GM18526 (cell line): ENCODE data around the gene CHRM5.

Experiments used
- POLR2A ChIP-seq: IDR thresholded peaks from 3 replicates; pipeline ENCODE4 v1.6.1; 2011; ENCODE audit not compliant: insufficient read length; ENCODE audit errors: extremely low read depth

Gene CHRM5

GRCh38 chr15:33971811-33972210, 3.5 kb downstream of the CHRM5 start:
- TF ChIP-seq POLR2A, result no peak

DNA sequence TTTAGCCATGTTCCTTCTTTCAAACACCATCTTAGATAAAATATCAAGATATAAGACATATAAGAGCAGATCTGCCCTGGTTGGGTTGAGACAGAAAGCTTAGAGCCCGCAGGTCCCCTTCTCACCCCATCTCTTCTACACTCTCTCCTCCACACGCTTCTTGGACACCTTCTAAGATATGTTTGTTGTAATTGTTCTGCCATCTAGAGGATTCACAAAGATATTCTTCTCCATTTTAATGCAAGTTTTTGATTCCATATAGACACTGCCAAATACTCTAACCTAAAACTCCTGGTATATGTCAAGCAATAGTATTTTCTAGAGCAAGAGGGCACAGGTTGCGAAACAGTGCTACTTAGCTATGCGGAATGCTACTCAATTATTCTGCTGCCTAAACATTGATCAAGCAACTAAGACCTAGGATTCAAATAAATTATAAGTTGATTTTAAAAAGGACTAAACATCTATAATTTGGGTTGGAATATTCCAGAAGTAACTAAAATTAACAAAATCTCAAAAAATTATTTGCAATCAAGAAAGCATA, 6.8 kb downstream of the CHRM5 start:
- no peak for TF ChIP-seq POLR2A

DNA sequence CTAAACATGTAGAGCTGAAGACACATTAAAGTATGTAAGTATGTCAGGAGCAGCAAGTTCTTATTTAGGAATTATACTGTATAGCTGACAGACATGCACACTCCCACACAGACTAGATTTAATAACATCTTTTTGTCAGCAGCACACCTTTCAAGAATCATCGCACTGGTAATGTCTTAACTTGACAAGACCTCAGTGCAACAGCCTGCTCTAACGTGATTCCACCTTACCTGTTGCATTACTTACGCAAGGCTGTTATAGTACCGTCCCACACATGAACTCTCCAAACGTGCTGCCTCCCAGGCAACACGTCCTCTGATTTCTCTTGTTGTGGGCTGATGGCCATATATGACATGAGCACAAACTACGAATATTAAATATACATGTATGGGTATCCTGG, 11.9 kb downstream of the CHRM5 start:
- no peak for TF ChIP-seq POLR2A

- no peak for TF ChIP-seq POLR2A
These were observed 14.2 kb downstream of the CHRM5 start for GRCh38 chr15:33982516-33982915.

GRCh38 chr15:33985287-33985686, 17.0 kb downstream of the CHRM5 start:
- no peak for TF ChIP-seq POLR2A

DNA sequence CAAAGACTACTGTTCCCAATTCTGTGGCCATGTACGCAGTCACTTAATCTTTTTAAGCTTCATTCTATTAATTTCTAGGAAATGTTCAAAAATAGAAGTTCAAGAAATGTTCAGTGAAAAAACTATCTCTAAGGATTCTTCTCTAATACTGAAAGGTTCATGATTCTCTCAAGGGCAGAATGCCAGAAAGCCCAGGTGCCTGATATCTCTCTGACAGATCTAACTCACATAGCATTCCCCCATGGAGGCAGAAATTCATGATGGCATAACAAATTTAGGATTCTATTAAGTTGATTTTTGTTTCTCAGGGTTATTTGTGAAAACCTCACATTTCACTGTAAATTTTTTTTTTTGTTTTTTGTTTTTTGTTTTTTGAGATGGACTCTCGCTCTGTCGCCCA, 17.5 kb downstream of the CHRM5 start:
- no peak for TF ChIP-seq POLR2A

DNA sequence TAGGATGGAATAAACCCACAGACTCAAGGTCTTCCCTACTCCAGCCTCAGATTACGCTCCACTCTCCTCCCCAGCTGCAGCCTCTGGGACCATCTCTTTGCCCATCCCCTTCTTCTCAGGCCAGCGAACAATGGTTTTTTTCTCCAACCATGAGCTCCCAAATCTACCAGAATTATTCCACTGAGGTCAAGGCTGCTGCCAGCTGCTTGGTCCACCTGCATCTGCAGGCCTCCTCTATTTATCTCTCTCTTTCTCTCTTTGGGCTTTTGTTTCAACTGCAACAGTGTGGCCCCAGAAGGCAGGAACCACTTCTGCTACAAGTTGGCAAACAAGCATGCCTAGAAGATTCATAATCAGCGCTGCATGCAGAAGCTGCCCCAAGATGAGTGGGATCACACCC, 19.1 kb downstream of the CHRM5 start:
- no peak for TF ChIP-seq POLR2A

DNA sequence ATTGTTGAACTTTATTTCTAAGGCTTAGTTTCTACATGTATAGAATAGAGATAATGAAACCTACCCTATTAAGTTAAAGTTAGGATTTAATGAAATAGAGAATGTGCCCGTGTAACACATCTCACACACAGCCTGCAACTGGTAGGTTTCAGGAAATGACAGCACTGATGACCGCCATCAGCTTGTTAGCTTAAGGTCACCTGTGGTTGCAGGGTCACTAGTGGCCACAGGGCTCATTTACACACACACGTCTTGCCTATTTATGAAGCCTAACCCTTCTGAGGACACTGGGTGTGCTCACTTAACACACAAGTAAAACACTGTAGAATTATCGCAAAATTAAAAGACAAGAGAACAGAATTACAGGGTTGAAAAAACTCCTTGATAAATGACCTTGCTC, 20.1 kb downstream of the CHRM5 start:
- no peak for TF ChIP-seq POLR2A

- TF ChIP-seq POLR2A, result no peak
These were observed 25.8 kb downstream of the CHRM5 start for GRCh38 chr15:33994005-33994615.

DNA sequence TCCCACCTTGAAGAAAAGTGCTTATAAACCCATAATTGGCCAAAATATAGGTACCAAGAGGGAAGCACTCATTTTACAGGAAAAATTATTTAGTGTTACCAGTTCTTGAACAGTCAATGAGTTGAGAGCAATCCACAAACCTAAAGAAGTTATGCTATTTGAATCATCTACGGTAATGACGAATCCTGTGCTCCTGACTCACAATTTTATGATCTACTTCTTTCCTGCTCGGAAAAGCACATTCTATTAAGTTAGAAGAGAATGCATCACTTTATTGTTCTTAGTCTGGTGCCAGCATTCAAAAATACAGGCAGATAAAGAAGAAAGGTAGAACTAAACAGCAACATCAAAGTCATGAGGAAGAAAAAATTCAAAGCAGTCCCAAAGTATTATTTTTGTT, 33.2 kb downstream of the CHRM5 start:
- TF ChIP-seq POLR2A, result no peak

GRCh38 chr15:34006381-34006780, 38.1 kb downstream of the CHRM5 start:
- no peak for TF ChIP-seq POLR2A

- no peak for TF ChIP-seq POLR2A
These were observed 41.4 kb downstream of the CHRM5 start for GRCh38 chr15:34009656-34010055.

DNA sequence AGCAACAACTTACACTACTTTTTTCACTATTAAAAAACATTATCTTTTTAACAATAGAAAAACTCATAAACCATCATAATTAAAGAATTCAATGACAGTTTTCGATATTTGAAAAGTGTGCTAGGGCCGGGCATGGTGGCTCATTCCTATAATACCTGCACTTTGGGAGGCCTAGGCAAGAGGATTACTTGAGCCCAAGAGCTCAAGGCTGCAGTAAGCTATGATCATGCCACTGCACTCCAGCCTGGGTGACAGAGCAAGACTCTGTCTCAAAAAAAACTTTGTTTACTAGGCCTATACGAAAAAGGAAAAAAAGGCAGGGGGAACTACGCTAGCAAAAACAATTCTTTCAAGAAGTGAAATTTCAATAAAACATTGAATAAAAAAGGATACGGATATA, 42.6 kb downstream of the CHRM5 start:
- TF ChIP-seq POLR2A, result no peak

DNA sequence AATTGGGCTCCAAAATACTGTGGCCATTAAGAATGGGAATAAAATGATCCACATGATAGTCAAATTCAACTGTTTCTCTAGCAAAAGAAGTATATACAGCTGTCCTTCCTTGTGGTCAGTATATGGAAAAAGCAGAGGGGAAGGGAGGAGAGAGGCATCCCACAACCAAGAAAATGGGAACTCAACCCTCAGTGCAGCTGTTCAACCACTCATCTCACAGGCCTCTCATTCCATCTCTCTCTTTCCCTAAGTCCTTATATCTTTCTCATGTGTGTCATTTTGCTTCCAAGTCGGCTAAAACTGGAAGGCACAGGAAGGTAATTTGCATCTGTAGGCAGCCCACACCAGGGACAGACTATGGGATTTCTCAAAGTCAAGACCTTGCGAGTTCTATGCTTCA, 43.2 kb downstream of the CHRM5 start:
- no peak for TF ChIP-seq POLR2A

GRCh38 chr15:34012461-34013028, 44.2 kb downstream of the CHRM5 start:
- TF ChIP-seq POLR2A, result no peak

- no peak for TF ChIP-seq POLR2A
These were observed 45.4 kb downstream of the CHRM5 start for GRCh38 chr15:34013746-34014145.

- no peak for TF ChIP-seq POLR2A
These were observed 46.3 kb downstream of the CHRM5 start for GRCh38 chr15:34014556-34014955.
